GM18508 (cell line): ENCODE data around the gene L3HYPDH.

Experiments
- ATAC-seq: cut with Tn5 transposase; IDR thresholded peaks from one replicate; pipeline ENCODE4 v1.9.1; 2021; ENCODE audit warnings: moderate number of reproducible peaks; ENCODE audit not compliant: insufficient read depth, unreplicated experiment

L3HYPDH gene

DNA sequence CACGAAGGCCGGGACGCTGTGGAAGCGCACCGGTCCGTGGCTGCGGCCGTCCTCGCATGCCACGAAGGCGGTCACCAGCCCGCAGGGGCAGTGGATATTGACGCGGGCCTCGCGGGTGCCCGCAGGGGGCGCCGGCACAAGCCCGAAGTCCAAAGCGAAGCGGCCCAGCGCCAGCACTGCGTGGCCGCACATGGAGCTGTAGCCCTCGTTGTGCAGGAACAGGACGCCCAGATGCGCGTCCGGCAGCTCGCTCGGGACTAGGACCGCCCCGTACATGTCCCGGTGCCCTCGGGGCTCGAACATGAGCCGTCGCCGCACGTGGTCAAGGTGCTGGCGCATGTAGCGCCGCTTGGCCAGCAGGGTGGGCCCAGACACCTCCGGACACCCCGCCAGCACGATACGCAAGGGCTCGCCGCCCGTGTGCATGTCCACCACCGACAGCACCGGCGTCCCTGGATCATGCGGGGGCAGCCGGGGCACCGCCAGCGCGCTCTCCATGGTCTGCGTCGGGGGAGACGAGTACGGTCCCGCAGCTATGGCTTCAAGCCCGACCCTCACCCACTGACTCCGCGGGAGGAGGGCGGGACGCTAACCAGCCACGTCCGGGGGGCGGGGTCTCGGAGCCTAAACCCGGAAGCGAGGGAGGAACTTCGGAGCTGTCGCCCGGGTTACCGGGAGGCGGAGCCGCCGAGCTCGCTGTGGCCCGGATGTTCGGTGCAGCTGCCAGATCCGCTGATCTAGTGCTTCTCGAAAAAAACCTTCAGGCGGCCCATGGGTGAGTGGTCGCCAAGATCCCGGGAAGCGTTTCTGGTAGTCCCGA, at the start of gene L3HYPDH, which contains the start of gene JKAMP:
Gene L3HYPDH, minus strand, starts transcription at position 590 of the 820 bp plus-strand sequence. Its CDS starts 92 bp downstream, at position 498.
Gene JKAMP, plus strand, starts transcription at position 699 of the 820 bp plus-strand sequence. Its CDS starts 73 bp downstream, at position 772.
- peak; percentile 61 for ATAC-seq

GRCh38 chr14:59532419-59532818, 48.2 kb upstream of the L3HYPDH start:
- no peak for ATAC-seq

DNA sequence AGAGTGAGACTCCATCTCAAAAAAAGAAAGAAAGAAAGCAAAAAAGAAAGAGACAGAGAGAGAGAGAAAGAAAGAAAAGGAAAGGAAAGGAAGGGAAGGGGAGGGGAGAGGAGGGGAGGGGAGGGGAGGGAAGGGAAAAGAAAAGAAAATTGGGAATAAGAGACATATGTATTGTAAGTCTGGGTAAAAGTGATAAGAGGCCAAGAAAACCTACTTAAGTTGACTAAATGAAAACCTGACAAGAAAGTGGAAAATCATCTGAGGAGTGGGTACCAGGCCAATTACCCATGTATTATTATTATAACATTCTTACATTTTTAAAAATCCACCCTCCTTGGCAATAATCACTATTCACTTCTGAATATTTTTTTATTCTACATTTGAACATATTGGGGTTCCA, 46.1 kb upstream of the L3HYPDH start:
- ATAC-seq = no peak

GRCh38 chr14:59529189-59529588, 45.0 kb upstream of the L3HYPDH start:
- no peak for ATAC-seq

DNA sequence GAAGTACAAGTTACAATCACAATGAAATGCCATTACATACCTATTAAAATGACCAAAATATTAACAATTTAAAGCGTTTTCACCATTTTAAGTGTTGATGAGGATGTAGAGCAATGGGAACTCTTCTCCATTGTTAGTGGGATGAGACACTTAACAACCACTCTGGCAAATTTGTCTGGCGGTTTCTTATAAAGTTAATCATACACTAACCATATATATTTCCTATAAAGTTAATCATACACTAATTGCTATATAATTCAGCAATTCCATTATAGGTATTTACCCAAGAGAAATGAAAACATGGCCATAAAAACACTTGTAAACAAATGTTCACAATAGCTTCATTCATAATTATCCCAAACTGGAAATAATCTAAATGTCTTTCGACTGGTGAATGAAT, 36.0 kb upstream of the L3HYPDH start:
- no peak for ATAC-seq

GRCh38 chr14:59511916-59512575, 27.8 kb upstream of the L3HYPDH start:
- ATAC-seq = no peak

GRCh38 chr14:59510966-59511365, 26.8 kb upstream of the L3HYPDH start:
- ATAC-seq = no peak

DNA sequence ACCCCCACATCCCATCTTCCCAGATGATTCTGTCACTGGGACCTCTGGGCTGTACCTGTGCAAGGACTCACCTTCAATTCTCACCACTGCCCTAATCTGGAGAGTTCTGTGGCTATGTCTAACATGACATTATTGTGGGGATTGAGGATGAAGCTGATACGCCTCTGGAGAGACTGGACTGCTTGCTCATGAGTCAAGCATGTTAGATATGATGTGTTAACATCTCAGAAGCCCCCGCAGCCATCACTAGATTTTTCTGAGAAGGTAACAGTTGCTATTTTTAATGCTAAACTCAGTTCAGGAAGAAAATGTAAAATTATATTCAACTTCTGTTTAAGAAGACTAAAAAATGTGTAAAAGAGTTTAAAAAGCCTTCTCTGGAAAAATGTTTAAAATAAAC, 25.8 kb upstream of the L3HYPDH start:
- ATAC-seq = no peak

GRCh38 chr14:59509101-59509500, 24.9 kb upstream of the L3HYPDH start:
- no peak for ATAC-seq

DNA sequence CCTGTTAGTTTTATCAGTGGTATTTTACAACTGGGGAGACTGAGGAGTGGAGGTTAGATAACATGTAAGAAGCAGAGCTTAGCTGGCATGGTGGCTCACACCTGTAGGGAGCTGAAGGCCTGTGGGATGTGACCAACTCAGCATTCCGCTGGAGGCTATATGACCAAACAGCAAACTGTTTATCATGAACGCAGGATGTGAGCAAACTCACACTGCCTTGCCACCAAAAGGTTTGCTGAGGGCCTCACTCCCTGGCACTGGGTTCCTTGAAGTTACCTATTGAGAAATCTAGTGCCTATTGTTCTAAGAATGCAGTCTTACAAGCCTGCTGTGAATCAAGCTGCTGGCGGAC, 23.5 kb upstream of the L3HYPDH start:
- no peak for ATAC-seq

DNA sequence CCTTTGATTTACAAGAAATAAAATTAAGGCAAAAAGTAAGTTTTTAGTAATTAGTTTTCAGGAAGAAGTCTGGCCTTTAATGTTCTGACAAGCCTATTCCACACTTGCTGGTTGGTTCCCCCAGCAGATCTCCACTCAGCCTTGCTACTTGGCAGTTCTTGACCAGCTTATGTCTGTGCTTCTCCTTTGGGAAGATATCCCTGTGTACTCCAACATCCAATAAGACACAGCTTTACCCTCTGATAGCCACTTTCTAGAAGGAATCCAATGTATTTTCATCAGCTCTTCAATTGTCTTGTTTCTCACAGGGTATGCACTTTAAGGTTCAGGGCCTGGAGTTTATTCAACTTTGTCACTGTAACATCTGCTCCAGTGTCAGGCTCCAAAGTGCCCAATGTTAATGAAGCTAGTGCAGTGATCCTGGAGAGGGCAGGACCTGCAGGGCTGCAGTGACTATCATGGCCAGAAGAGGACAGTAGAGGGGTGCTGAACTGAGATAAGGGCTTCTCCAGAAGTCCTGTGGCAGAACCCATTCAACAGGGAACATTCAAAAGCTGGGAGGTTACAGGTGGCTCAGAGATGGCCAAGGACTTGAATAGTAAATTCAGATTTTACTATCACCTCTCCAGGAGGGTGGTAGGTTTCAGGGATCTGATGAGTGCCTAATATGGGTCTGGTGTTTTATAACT, 23.0 kb upstream of the L3HYPDH start:
- peak; percentile 60 for ATAC-seq

DNA sequence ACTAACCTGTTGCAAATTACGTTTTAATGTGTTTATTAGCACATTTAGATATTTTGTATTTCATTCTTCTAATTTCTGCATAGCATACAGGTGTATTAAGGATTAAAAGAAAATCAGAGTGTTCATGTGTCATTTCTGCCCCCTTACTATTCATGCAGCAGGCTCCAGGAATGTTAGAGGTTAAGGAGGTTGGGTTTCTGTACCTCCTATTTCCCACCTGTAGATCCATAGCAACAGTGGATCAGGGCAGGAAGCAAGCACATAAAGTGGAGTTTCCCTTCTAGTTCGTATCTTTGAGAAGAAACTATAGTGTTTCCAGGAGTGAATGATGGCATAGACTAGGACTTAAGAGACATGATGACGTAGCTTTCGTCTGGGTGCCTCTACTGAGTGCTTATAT, 19.0 kb upstream of the L3HYPDH start:
- ATAC-seq = no peak

GRCh38 chr14:59500732-59501131, 16.5 kb upstream of the L3HYPDH start:
- ATAC-seq = no peak

GRCh38 chr14:59492384-59492783, 8.2 kb upstream of the L3HYPDH start:
- ATAC-seq = no peak

DNA sequence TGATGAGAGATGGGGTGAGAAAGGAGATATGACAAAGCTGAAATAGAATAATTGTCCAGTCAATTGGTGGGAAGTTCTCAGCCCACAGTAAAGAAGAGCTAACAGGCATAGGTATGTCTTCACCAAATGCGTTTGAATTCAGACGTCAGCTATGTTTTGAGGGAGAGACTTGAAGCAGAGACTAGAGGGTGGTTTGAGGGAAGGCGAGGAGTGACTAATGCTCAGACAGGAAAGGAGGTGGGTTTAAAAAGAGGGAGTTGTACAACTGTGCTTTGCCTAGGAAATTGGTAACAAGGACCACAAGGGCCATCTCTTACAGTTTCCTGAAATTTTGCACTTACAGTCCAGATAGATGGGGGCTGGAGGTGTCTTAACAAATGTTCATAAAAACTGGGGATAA, 6.5 kb upstream of the L3HYPDH start:
- no peak for ATAC-seq

GRCh38 chr14:59484639-59485175, 499 bp upstream of the L3HYPDH start:
- peak; percentile 33 for ATAC-seq

GRCh38 chr14:59483363-59483762, 845 bp downstream of the L3HYPDH start:
- no peak for ATAC-seq

- ATAC-seq = no peak
Observed at GRCh38 chr14:59482541-59483331, 1.5 kb downstream of the L3HYPDH start.

- no peak for ATAC-seq
Observed at GRCh38 chr14:59481871-59482540, 2.2 kb downstream of the L3HYPDH start.

DNA sequence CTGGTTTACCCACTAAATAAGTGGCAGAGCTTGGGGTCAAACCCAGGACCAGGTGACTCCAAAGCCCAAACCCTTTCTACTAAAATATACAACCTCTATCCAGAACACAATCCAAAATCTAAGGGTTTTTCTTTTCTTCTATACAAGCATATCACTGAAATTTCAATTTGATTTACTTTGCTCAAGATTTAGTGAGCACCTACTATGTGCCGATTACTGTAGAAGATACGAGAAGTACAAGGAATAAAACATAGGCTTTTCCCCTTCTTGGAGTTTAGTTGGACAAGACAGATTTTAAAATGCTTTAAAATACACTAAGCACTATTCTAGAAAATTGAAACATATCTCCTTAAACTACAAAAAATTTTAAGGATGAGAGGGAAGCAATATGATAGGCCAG, 2.8 kb downstream of the L3HYPDH start:
- ATAC-seq = no peak
